Stomach (tissue), 9 donors: ENCODE data around the gene HORMAD2. TPM values are rescaled to one million over a fixed set of nuclear protein-coding genes. Genes with fewer than 3 reads are reported as not detected.

Source experiments
- DNase-seq, 2 donors: peaks; one replicate each; pipeline versions ENCODE4 v3.0.0 to v3.0.0-alpha.2; 2013 to 2019
- H3K27ac ChIP-seq, 5 donors: fragments of 200-600 bp in 4 of 5; sonication (generic) in 4 of 5; one replicate each; pipeline ENCODE4 v1.5.1; 2013 to 2019; ENCODE audit warnings: mild to moderate bottlenecking in 1 of 5, moderate library complexity in 1 of 5
- H3K27me3 ChIP-seq, 3 donors: fragments of 200-600 bp; sonication (generic); one replicate each; pipeline ENCODE4 v1.5.1; 2017 to 2019; ENCODE audit warnings: mixed run types in 1 of 3
- H3K36me3 ChIP-seq, 4 donors: fragments of 200-600 bp; sonication (generic); 1 replicate in 3 of 4; 2 replicates in 1 of 4; pipeline ENCODE4 v1.5.1; 2016 to 2019
- H3K4me1 ChIP-seq, 4 donors: fragments of 200-600 bp; sonication (generic); one replicate each; pipeline ENCODE4 v1.5.1; 2016 to 2019
- H3K4me3 ChIP-seq, 4 donors: fragments of 200-600 bp; sonication (generic) in 3 of 4; one replicate each; pipeline ENCODE4 v1.5.1; 2016 to 2019; ENCODE audit warnings: mild to moderate bottlenecking in 1 of 4
- H3K9me3 ChIP-seq, 4 donors: fragments of 200-600 bp; sonication (generic); one replicate each; pipeline ENCODE4 v1.5.1; 2016 to 2019
- CTCF ChIP-seq, 7 experiments: fragments of 450-650 bp in 4 of 7; fragments of 200-600 bp in 3 of 7; sonication (generic) in 3 of 7; IDR thresholded peaks; one replicate each; pipeline ENCODE4 v1.5.1; 2016 to 2019; ENCODE audit warnings: antibody characterized with exemption in 7 of 7, control low read depth in 2 of 7, mild to moderate bottlenecking in 1 of 7
- EP300 ChIP-seq: sonication (generic); formaldehyde crosslinking; IDR thresholded peaks from one replicate; pipeline ENCODE4 v1.6.1; 2017; ENCODE audit warnings: antibody characterized with exemption
- POLR2A ChIP-seq, 4 donors: fragments of 450-650 bp; IDR thresholded peaks; one replicate each; pipeline ENCODE4 v1.6.1; 2016; ENCODE audit warnings: antibody characterized with exemption in 4 of 4, control low read depth in 2 of 4, mild to moderate bottlenecking in 1 of 4, moderate library complexity in 1 of 4
- POLR2AphosphoS5 ChIP-seq, 3 donors: sonication (generic); formaldehyde crosslinking; IDR thresholded peaks; one replicate each; pipeline ENCODE4 v1.6.1; 2016; ENCODE audit warnings: antibody characterized with exemption in 3 of 3
- WGBS, 5 donors: extraction: QIAGEN DNeasy Blood & Tissue Kit in 3 of 5; methylation state at CpG; one replicate each; pipeline versions ENCODE4 v1.1.5 to v1.1.7; 2013 to 2018; 5-methylcytosine and 5-hydroxymethylcytosine counted together
- intact Hi-C: fragments of 100-400 bp; cut with DNase I; formaldehyde crosslinking; loops from one replicate; pipeline ENCODE4 v1.15.1; 2023; ENCODE audit warnings: low total_unique reads
- polyA plus RNA-seq, 3 donors: library from polyadenylated mRNA; stranded (reverse); fragments of 200-250 nt; gene quantifications; one replicate each; pipeline ENCODE4 v1.2.3, GENCODE V29; 2013
- total RNA-seq, 5 donors: library from RNA; depleted of rRNA; stranded (reverse); fragments of >200 nt; gene quantifications; one replicate each; pipeline versions ENCODE4 v1.1.0 to v1.2.3, GENCODE V29; 2014 to 2016
- donor health status: healthy with polysubstance abuse.
- donor health status: Bipolar disorder and iron deficiency.
- donor health status: healthy.

Gene HORMAD2
- total and polyA plus RNA-seq, 8 donors = not detected

DNA sequence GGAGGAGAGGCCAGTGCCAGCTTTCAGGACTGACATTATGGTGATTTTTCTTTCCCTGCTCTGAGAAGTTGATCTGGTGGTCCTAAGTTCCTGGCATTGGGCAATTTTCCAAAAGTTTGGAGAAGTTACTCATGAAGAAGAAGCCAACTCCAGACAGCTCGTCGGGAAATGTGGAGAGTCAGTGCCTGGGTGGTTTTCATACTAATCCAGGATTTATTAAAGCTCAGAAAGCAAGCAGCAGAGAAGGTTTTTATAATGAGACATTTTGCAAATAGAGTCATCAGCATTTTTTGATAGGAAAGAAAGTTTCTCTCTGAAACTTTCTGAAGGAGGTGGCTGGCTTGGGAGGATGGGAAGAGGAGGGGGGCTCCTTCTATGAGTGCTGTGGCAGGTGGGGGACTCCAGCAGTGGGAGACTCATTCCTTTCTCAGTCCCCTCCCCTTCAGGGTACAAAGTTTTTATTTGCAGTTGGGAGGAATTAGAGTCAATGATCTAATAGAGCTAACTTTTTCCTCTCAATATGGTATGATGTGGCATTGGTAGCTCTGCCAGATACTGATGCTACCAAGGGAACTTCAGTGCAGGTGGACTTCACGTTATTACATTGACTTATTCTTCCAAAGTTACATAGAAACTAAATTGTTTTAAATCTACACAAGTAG lies 110.9 kb downstream of the HORMAD2 start:
- H3K36me3 ChIP-seq = no peaks in the 10 kb centered on the region
- H3K27me3 ChIP-seq = no peaks in the 10 kb centered on the region
- DNase-seq = no peak
- H3K4me3 ChIP-seq = no peak overlapping the region
- no peak overlapping the region for H3K27ac ChIP-seq
- intact Hi-C loops = no loop called here
- H3K4me1 ChIP-seq = peaks cover 7 to 49% (median 19%) of the 10 kb centered on the region in 4 donors
- H3K9me3 ChIP-seq = no peaks in the 10 kb centered on the region
- TF ChIP-seq CTCF (IDR thresholded peaks at IDR 0.05) (no peak), EP300 (no peak), POLR2A (IDR thresholded peaks at IDR 0.05) (no peak), POLR2AphosphoS5 (IDR thresholded peaks at IDR 0.05) (no peak)
- WGBS, 5 donors = 59 to 87% (median 76%) methylated on average over 3 of the region's 3 CpGs

- TF ChIP-seq POLR2AphosphoS5 (IDR thresholded peaks at IDR 0.05) (no peak), POLR2A (IDR thresholded peaks at IDR 0.05) (no peak), CTCF (IDR thresholded peaks at IDR 0.05) (no peak), EP300 (no peak)
- 52 to 94% (median 82%) methylated on average over 1 of the region's 1 CpG for WGBS, 5 donors
- Histone ChIP-seq H3K36me3 (no peaks in the 10 kb centered on the region), H3K9me3 (no peaks in the 10 kb centered on the region), H3K27ac (no peak overlapping the region), H3K27me3 (no peaks in the 10 kb centered on the region), H3K4me3 (no peak overlapping the region), H3K4me1 (peaks cover 14 to 52% (median 24%) of the 10 kb centered on the region in 4 donors)
- intact Hi-C loops = no loop called here
- no peak for DNase-seq
These were observed 112.2 kb downstream of the HORMAD2 start for GRCh38 chr22:30192427-30192826.

- no peaks in the 10 kb centered on the region for H3K27me3 ChIP-seq
- TF ChIP-seq POLR2AphosphoS5 (IDR thresholded peaks at IDR 0.05) = no peak
- TF ChIP-seq EP300 = no peak
- TF ChIP-seq POLR2A (IDR thresholded peaks at IDR 0.05) = no peak
- no peak for TF ChIP-seq CTCF (IDR thresholded peaks at IDR 0.05)
- intact Hi-C loops = no loop called here
- 78 to 85% (median 81%) methylated on average over 3 of the region's 3 CpGs for WGBS, 5 donors
- H3K9me3 ChIP-seq = no peaks in the 10 kb centered on the region
- H3K4me1 ChIP-seq = peaks cover 14 to 45% (median 21%) of the 10 kb centered on the region in 4 donors
- peak overlapping the region in 3 of 5 donors; percentile 8 to 65 (median 24) for H3K27ac ChIP-seq
- no peak overlapping the region for H3K4me3 ChIP-seq
- DNase-seq = no peak
- no peaks in the 10 kb centered on the region for H3K36me3 ChIP-seq
These were observed 112.9 kb downstream of the HORMAD2 start for GRCh38 chr22:30193031-30193775.

DNA sequence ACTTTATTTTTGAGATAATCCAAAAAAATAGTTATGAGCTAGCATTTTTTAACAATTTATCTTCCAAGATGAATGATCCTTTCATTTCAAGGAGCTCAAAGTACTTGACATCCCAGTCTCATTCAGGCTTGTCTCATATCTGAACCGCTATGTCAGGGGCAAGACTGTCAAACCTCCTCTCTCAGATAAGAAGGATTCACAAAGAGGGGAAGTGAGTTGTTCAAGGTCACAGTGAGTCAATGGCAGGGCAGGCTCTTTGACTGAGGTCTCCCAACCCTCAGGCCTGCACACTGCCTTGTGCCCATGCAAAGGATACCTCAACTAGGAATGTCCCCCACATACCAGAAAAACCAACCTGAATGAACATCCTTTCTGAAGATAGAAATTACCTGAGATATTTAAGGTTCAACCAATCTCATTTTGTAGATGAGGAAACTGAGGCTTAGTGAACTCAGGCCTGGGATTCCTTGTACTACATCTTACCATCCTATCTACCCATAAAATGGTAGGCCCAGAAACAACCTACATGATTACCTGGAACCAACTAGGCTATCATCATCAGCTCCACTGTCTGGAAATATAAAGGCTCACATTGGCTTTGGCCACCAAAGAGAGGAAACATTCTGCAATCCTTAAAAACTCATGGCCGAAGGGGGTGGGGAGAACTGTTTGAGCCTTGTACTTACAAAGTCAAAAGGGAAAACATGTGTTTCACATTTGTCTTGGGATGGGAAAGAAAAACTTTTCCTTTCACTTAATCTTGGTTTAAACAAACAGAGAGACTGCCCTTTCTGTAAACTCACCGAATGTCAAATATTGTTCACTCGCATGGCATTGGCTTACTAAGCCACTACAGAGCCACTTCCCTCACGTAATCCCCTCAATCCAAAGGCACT lies 115.2 kb downstream of the HORMAD2 start:
- no peaks in the 10 kb centered on the region for H3K36me3 ChIP-seq
- intact Hi-C loops = no loop called here
- no peak overlapping the region for H3K4me3 ChIP-seq
- H3K9me3 ChIP-seq = no peaks in the 10 kb centered on the region
- no peaks in the 10 kb centered on the region for H3K27me3 ChIP-seq
- peak overlapping the region; percentile 77 to 86 (median 81) for H3K27ac ChIP-seq
- H3K4me1 ChIP-seq = peaks cover 14 to 44% (median 20%) of the 10 kb centered on the region in 4 donors
- DNase-seq = no peak
- WGBS, 5 donors = 30 to 47% (median 39%) methylated on average over 5 of the region's 5 CpGs
- TF ChIP-seq CTCF (IDR thresholded peaks at IDR 0.05) = no peak
- TF ChIP-seq POLR2AphosphoS5 (IDR thresholded peaks at IDR 0.05) = peak in 2 of 3 donors; percentile 18 to 35
- TF ChIP-seq POLR2A (IDR thresholded peaks at IDR 0.05) = no peak
